ENCODE results near the gene CHD2.

The CHD2 gene

GRCh38 chr15:92932946-92933649, 33.0 kb downstream of the CHD2 start:
- DNase-seq, result no peak

- no peak for DNase-seq
Measured at GRCh38 chr15:92933831-92934230, 33.7 kb downstream of the CHD2 start.

- DNase-seq, result no peak
Measured at GRCh38 chr15:92934716-92935115, 34.6 kb downstream of the CHD2 start.

- peak; percentile 19 for DNase-seq
Measured at GRCh38 chr15:92936138-92936537, 36.0 kb downstream of the CHD2 start.

GRCh38 chr15:92936693-92937092, 36.6 kb downstream of the CHD2 start:
- no peak for DNase-seq

- no peak for DNase-seq
Measured at GRCh38 chr15:92937901-92938300, 37.8 kb downstream of the CHD2 start.

- DNase-seq, result no peak
Measured at GRCh38 chr15:92938387-92938786, 38.3 kb downstream of the CHD2 start.

GRCh38 chr15:92941668-92942067, 41.5 kb downstream of the CHD2 start:
- no peak for DNase-seq

- DNase-seq, result no peak
Measured at GRCh38 chr15:92942706-92943105, 42.6 kb downstream of the CHD2 start.

GRCh38 chr15:92943581-92943980, 43.5 kb downstream of the CHD2 start:
- DNase-seq, result no peak

- no peak for DNase-seq
Measured at GRCh38 chr15:92944946-92945521, 44.9 kb downstream of the CHD2 start.

GRCh38 chr15:92947071-92947730, 47.1 kb downstream of the CHD2 start:
- DNase-seq, result no peak

- DNase-seq, result peak; percentile 34
Measured at GRCh38 chr15:92949604-92950249, 49.6 kb downstream of the CHD2 start.

- no peak for DNase-seq
Measured at GRCh38 chr15:92951800-92952457, 51.8 kb downstream of the CHD2 start.

GRCh38 chr15:92952458-92952850, 52.3 kb downstream of the CHD2 start:
- DNase-seq, result no peak

GRCh38 chr15:92953566-92953965, 53.4 kb downstream of the CHD2 start:
- no peak for DNase-seq

- DNase-seq, result no peak
Measured at GRCh38 chr15:92954002-92954401, 53.9 kb downstream of the CHD2 start.

- no peak for DNase-seq
Measured at GRCh38 chr15:92954578-92954977, 54.5 kb downstream of the CHD2 start.

GRCh38 chr15:92955706-92956105, 55.6 kb downstream of the CHD2 start:
- DNase-seq, result no peak

GRCh38 chr15:92958105-92958504, 58.0 kb downstream of the CHD2 start:
- no peak for DNase-seq

GRCh38 chr15:92959219-92959618, 59.1 kb downstream of the CHD2 start:
- no peak for DNase-seq

- no peak for DNase-seq
Measured at GRCh38 chr15:92960996-92961681, 61.0 kb downstream of the CHD2 start.

- DNase-seq, result no peak
Measured at GRCh38 chr15:92962914-92963313, 62.8 kb downstream of the CHD2 start.

Measured in eye (tissue), 1 donor.